H9 (cell line): ENCODE measurements around the gene MAP3K5. TPM values are rescaled to one million over a fixed set of nuclear protein-coding genes. Genes with fewer than 3 reads are reported as not detected.

ENCODE experiments used
- DNase-seq: peaks from one replicate; pipeline ENCODE4 v3.0.0-alpha.2; 2017
- H2AFZ ChIP-seq: one replicate; pipeline ENCODE4 v1.6.1; 2013; ENCODE audit warnings: mild to moderate bottlenecking, low read length, control low read depth, moderate library complexity
- H2AK5ac ChIP-seq: 2 replicates; pipeline ENCODE4 v1.6.1; 2013; ENCODE audit warnings: low read length, control low read depth, mixed read lengths; ENCODE audit not compliant: insufficient read length
- H2BK120ac ChIP-seq: one replicate; pipeline ENCODE4 v1.6.1; 2013; ENCODE audit warnings: low read depth, mild to moderate bottlenecking, low read length, control low read depth, inconsistent platforms; ENCODE audit not compliant: poor library complexity, severe bottlenecking
- H2BK12ac ChIP-seq: 2 replicates; pipeline ENCODE4 v1.6.1; 2013; ENCODE audit warnings: low read length, control low read depth, mixed read lengths, low read depth; ENCODE audit not compliant: insufficient read length
- H2BK15ac ChIP-seq: 2 replicates; pipeline ENCODE4 v1.6.1; 2013; ENCODE audit warnings: low read depth, low read length, control low read depth
- H2BK20ac ChIP-seq: one replicate; pipeline ENCODE4 v1.6.1; 2013; ENCODE audit warnings: low read depth, mild to moderate bottlenecking, low read length, control low read depth, inconsistent platforms; ENCODE audit not compliant: poor library complexity, severe bottlenecking
- H2BK5ac ChIP-seq: 2 replicates; pipeline ENCODE4 v1.6.1; 2013; ENCODE audit warnings: low read length, control low read depth, mixed read lengths; ENCODE audit not compliant: insufficient read length
- H3K14ac ChIP-seq: 2 replicates; pipeline ENCODE4 v1.6.1; 2013; ENCODE audit warnings: low read length, control low read depth; ENCODE audit not compliant: insufficient read depth
- H3K18ac ChIP-seq: 2 replicates; pipeline ENCODE4 v1.6.1; 2013; ENCODE audit warnings: low read depth, mild to moderate bottlenecking, mixed read lengths, low read length, control low read depth; ENCODE audit not compliant: insufficient read length
- H3K23ac ChIP-seq: 2 replicates; pipeline ENCODE4 v1.6.1; 2013; ENCODE audit warnings: low read length, control low read depth, mixed read lengths, low read depth; ENCODE audit not compliant: insufficient read length
- H3K23me2 ChIP-seq: 2 replicates; pipeline ENCODE4 v1.6.1; 2013; ENCODE audit warnings: low read depth, mild to moderate bottlenecking, mixed read lengths, low read length, control low read depth; ENCODE audit not compliant: insufficient read length, poor library complexity, severe bottlenecking
- H3K27ac ChIP-seq: 2 replicates; pipeline ENCODE4 v1.5.1; 2013; ENCODE audit warnings: low read length, control low read depth, mixed read lengths, low read depth; ENCODE audit not compliant: insufficient read length
- H3K27me3 ChIP-seq: 2 replicates; pipeline ENCODE4 v1.6.1; 2013; ENCODE audit warnings: low read length, control low read depth, inconsistent platforms; ENCODE audit not compliant: insufficient read depth
- H3K4ac ChIP-seq: 2 replicates; pipeline ENCODE4 v1.6.1; 2013; ENCODE audit warnings: low read depth, mild to moderate bottlenecking, control low read depth, inconsistent platforms, low read length, moderate library complexity
- H3K4me1 ChIP-seq: 2 replicates; pipeline ENCODE4 v1.6.1; 2013; ENCODE audit warnings: low read length, control low read depth, inconsistent platforms; ENCODE audit not compliant: insufficient read depth
- H3K4me2 ChIP-seq: 2 replicates; pipeline ENCODE4 v1.6.1; 2013; ENCODE audit warnings: low read length, control low read depth, mixed read lengths; ENCODE audit not compliant: insufficient read length, insufficient read depth
- H3K56ac ChIP-seq: 2 replicates; pipeline ENCODE4 v1.6.1; 2013; ENCODE audit warnings: low read depth, mild to moderate bottlenecking, mixed read lengths, low read length, control low read depth; ENCODE audit not compliant: insufficient read length
- H3K79me1 ChIP-seq: 2 replicates; pipeline ENCODE4 v1.6.1; 2013; ENCODE audit warnings: low read depth, mild to moderate bottlenecking, moderate library complexity, low read length, control low read depth, inconsistent platforms; ENCODE audit not compliant: insufficient read depth, poor library complexity, severe bottlenecking
- H3K79me2 ChIP-seq: 2 replicates; pipeline ENCODE4 v1.6.1; 2013; ENCODE audit warnings: low read length, control low read depth, inconsistent platforms; ENCODE audit not compliant: insufficient read depth
- H3K9ac ChIP-seq: 2 replicates; pipeline ENCODE4 v1.6.1; 2013; ENCODE audit warnings: low read length, control low read depth, mixed read lengths; ENCODE audit not compliant: insufficient read length; ENCODE audit errors: extremely low read depth
- H3K9me3 ChIP-seq: one replicate; pipeline ENCODE4 v1.6.1; 2013; ENCODE audit warnings: low read depth, low read length, inconsistent platforms; ENCODE audit not compliant: control insufficient read depth
- H3T11ph ChIP-seq: one replicate; pipeline ENCODE4 v1.6.1; 2013; ENCODE audit warnings: mild to moderate bottlenecking, low read length, control low read depth, inconsistent platforms
- H4K20me1 ChIP-seq: one replicate; pipeline ENCODE4 v1.6.1; 2013; ENCODE audit not compliant: control insufficient read depth, insufficient read length, insufficient read depth
- H4K5ac ChIP-seq: 2 replicates; pipeline ENCODE4 v1.6.1; 2013; ENCODE audit warnings: low read depth, mild to moderate bottlenecking, mixed read lengths, low read length, control low read depth; ENCODE audit not compliant: insufficient read length
- H4K8ac ChIP-seq: replicated peaks from 2 replicates; pipeline ENCODE4 v1.6.1; 2013; ENCODE audit warnings: low read length, control low read depth, mixed read lengths, low read depth; ENCODE audit not compliant: insufficient read length
- H4K91ac ChIP-seq: 2 replicates; pipeline ENCODE4 v1.6.1; 2013; ENCODE audit warnings: low read depth, mild to moderate bottlenecking, moderate library complexity, mixed read lengths, low read length, control low read depth; ENCODE audit not compliant: insufficient read length
- H3K27ac Mint-ChIP-seq, 3 experiments: 2 replicates in 2 of 3; 3 replicates in 1 of 3; pipeline ENCODE4 v1.8.0; 2020 to 2021; ENCODE audit warnings: mixed read lengths in 3 of 3, mild to moderate bottlenecking in 1 of 3, moderate library complexity in 1 of 3
- H3K27me3 Mint-ChIP-seq: 2 replicates; pipeline ENCODE4 v1.8.0; 2021; ENCODE audit warnings: low read depth, mild to moderate bottlenecking, moderate library complexity, mixed read lengths
- H3K36me3 Mint-ChIP-seq, 3 experiments: 2 replicates in 2 of 3; 3 replicates in 1 of 3; pipeline ENCODE4 v1.8.0; 2020 to 2021; ENCODE audit warnings: low read depth in 3 of 3, mixed read lengths in 3 of 3; ENCODE audit not compliant: insufficient read depth in 1 of 3
- H3K4me1 Mint-ChIP-seq, 2 experiments: 2 replicates each; pipeline ENCODE4 v1.8.0; 2020; ENCODE audit warnings: mixed read lengths in 2 of 2
- H3K4me3 Mint-ChIP-seq, 2 experiments: 2 replicates in 1 of 2; 3 replicates in 1 of 2; pipeline ENCODE4 v1.8.0; 2020 to 2021; ENCODE audit warnings: mild to moderate bottlenecking in 2 of 2, mixed read lengths in 2 of 2, moderate library complexity in 1 of 2
- H3K9me3 Mint-ChIP-seq, 2 experiments: 2 replicates in 1 of 2; 3 replicates in 1 of 2; pipeline ENCODE4 v1.8.0; 2020; ENCODE audit warnings: mild to moderate bottlenecking in 2 of 2, mixed read lengths in 2 of 2, moderate library complexity in 1 of 2
- WGBS: extraction: QIAGEN DNeasy Blood & Tissue Kit; methylation state at CpG from one replicate; pipeline ENCODE4 v1.1.7; 2013; ENCODE audit warnings: missing lambda C conversion rate, low lambda C conversion rate, mixed read lengths; ENCODE audit not compliant: insufficient read length; ENCODE audit errors: extremely low coverage; 5-methylcytosine and 5-hydroxymethylcytosine counted together
- total RNA-seq: library from RNA; stranded (reverse); gene quantifications from 2 replicates; pipeline ENCODE4 v1.2.1, GENCODE V29; 2021
- TF ChIP-seq, protein P1 (sequence below): fragments of 200-600 bp; sonication (generic); conservative IDR thresholded peaks from 3 replicates; pipeline ENCODE4 v1.8.0; 2021; ENCODE audit warnings: antibody characterized with exemption, mild to moderate bottlenecking

MAP3K5 gene
- total RNA-seq, 1 experiment from 2014 or later: 1.6 TPM

DNA sequence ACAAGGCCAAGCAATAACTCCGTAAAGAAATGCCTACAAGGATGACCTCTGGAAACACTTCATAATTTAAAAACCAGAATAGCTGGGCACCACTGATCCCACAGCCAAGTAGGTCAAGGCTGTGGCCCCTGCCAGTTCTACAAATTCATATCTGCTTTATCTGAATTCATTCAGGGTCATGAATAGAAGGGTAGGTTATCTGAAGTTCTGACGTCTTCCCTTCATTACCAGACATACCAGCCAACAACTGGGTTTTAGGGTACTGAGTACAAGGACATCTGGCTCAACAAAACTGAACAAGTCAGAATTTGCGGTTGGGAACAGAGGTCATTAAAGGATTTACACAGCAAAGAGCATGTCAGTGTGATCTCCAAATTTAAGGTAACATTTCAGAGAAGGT lies 26.0 kb downstream of the MAP3K5 start:
- TF ChIP-seq, protein P1, sequence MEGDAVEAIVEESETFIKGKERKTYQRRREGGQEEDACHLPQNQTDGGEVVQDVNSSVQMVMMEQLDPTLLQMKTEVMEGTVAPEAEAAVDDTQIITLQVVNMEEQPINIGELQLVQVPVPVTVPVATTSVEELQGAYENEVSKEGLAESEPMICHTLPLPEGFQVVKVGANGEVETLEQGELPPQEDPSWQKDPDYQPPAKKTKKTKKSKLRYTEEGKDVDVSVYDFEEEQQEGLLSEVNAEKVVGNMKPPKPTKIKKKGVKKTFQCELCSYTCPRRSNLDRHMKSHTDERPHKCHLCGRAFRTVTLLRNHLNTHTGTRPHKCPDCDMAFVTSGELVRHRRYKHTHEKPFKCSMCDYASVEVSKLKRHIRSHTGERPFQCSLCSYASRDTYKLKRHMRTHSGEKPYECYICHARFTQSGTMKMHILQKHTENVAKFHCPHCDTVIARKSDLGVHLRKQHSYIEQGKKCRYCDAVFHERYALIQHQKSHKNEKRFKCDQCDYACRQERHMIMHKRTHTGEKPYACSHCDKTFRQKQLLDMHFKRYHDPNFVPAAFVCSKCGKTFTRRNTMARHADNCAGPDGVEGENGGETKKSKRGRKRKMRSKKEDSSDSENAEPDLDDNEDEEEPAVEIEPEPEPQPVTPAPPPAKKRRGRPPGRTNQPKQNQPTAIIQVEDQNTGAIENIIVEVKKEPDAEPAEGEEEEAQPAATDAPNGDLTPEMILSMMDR: no peak
- H2AFZ ChIP-seq: no peak overlapping the region
- H3K27me3 ChIP-seq: no peaks in the 10 kb centered on the region
- peaks cover 1% of the 10 kb centered on the region; the same call in 1 of the 2 replicates for H3K4me1 ChIP-seq
- H3T11ph ChIP-seq: no peak overlapping the region
- no peak for DNase-seq
- H4K5ac ChIP-seq: no peak overlapping the region
- H3K14ac ChIP-seq: no peak overlapping the region
- no peak overlapping the region for H2BK20ac ChIP-seq
- H3K56ac ChIP-seq: no peak overlapping the region
- no peaks in the 10 kb centered on the region for H3K36me3 Mint-ChIP-seq
- H3K27me3 Mint-ChIP-seq: no peaks in the 10 kb centered on the region; the same call in 1 of the 2 replicates
- no peaks in the 10 kb centered on the region for H3K79me1 ChIP-seq
- no peaks in the 10 kb centered on the region for H3K23me2 ChIP-seq
- H2BK120ac ChIP-seq: no peak overlapping the region
- H3K27ac Mint-ChIP-seq: no peak overlapping the region
- no peak overlapping the region for H3K9ac ChIP-seq
- no peak overlapping the region for H4K91ac ChIP-seq
- no peaks in the 10 kb centered on the region for H4K20me1 ChIP-seq
- H3K27ac ChIP-seq: no peak overlapping the region
- no peak overlapping the region for H2AK5ac ChIP-seq
- H2BK12ac ChIP-seq: no peak overlapping the region
- H3K9me3 Mint-ChIP-seq: no peaks in the 10 kb centered on the region
- no peaks in the 10 kb centered on the region for H3K9me3 ChIP-seq
- H4K8ac ChIP-seq: no peak overlapping the region
- no peaks in the 10 kb centered on the region for H3K79me2 ChIP-seq
- no peak overlapping the region for H3K4me3 Mint-ChIP-seq
- H2BK15ac ChIP-seq: no peak overlapping the region
- no CpG with 5 or more reads among the region's 3 CpGs for WGBS
- H2BK5ac ChIP-seq: no peak overlapping the region
- no peak overlapping the region for H3K4ac ChIP-seq
- H3K4me1 Mint-ChIP-seq: peaks cover 4 to 14% of the 10 kb centered on the region in 2 experiments; a peak in 3 of 4 replicates
- no peak overlapping the region for H3K23ac ChIP-seq
- no peak overlapping the region for H3K18ac ChIP-seq
- no peak overlapping the region for H3K4me2 ChIP-seq
